ENCODE measurements around the gene EYA4. TPM values are rescaled to one million over a fixed set of nuclear protein-coding genes. Genes with fewer than 3 reads are reported as not detected.

EYA4 gene
- total RNA-seq, 3 donors from 2014 or later, result 0.33 to 4.2 (median 0.44) TPM

DNA sequence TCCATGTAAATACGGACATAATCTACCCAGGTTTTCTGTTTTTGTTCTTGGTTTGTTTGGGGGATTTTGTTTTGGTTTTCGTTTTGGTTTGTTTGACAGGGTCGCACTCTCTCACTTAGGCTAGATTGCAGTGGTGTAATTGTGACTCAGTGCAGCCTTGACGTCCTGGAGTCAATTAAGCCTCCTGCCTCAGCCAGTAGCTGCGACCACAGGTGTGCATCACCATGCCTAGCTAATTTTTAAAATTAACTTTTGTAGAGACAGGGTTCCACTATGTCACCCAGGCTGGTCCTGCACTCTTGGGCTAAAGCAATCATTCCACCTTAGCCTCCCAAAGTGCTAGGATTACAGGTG, 37.8 kb upstream of the EYA4 start:
- no peaks in the 10 kb centered on the region for H3K36me3 ChIP-seq
- no peak for DNase-seq (ENCODE audit: low spot score in 2 of 2)
- intact Hi-C loops (cut with DNase I; ENCODE audit: low total_unique reads), result no loop called here

DNA sequence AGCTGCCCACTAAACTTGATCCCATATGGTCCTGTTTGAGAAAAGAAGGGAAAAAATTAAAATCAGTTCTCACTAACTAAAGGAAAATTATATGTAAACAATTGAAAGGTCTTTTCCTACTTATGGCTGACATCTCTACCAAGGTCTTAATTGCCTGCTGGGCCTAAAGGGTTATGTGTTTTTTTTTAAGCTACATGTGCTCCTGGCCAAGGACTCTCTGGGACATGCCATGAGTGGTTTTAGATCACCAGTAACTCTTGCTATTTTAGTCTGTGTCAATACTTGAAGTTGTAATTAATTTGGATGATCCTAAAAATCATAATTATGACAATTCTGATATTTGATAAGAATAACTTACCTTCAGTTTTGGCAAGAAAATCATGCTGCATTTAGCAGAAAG, 35.9 kb upstream of the EYA4 start:
- H3K36me3 ChIP-seq, result no peaks in the 10 kb centered on the region
- peaks cover 0 to 6% of the 10 kb centered on the region in 2 donors for H3K9me3 ChIP-seq
- H3K4me1 ChIP-seq, result no peaks in the 10 kb centered on the region
- TF ChIP-seq POLR2AphosphoS5 (IDR thresholded peaks at IDR 0.05) (no peak), POLR2A (IDR thresholded peaks at IDR 0.05) (no peak)
- TF ChIP-seq, protein P1, sequence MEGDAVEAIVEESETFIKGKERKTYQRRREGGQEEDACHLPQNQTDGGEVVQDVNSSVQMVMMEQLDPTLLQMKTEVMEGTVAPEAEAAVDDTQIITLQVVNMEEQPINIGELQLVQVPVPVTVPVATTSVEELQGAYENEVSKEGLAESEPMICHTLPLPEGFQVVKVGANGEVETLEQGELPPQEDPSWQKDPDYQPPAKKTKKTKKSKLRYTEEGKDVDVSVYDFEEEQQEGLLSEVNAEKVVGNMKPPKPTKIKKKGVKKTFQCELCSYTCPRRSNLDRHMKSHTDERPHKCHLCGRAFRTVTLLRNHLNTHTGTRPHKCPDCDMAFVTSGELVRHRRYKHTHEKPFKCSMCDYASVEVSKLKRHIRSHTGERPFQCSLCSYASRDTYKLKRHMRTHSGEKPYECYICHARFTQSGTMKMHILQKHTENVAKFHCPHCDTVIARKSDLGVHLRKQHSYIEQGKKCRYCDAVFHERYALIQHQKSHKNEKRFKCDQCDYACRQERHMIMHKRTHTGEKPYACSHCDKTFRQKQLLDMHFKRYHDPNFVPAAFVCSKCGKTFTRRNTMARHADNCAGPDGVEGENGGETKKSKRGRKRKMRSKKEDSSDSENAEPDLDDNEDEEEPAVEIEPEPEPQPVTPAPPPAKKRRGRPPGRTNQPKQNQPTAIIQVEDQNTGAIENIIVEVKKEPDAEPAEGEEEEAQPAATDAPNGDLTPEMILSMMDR (IDR thresholded peaks at IDR 0.05), result no peak
- no peaks in the 10 kb centered on the region for H3K27me3 ChIP-seq
- DNase-seq (ENCODE audit: low spot score in 2 of 2), result no peak
- intact Hi-C loops (cut with DNase I; ENCODE audit: low total_unique reads), result no loop called here
- no peak overlapping the region for H3K27ac ChIP-seq
- no peak overlapping the region for H3K4me3 ChIP-seq

More for the DNA sequence above, 37.8 kb upstream of the EYA4 start:
- Histone ChIP-seq H3K4me1 (no peaks in the 10 kb centered on the region), H3K27ac (no peak overlapping the region), H3K4me3 (no peak overlapping the region), H3K27me3 (no peaks in the 10 kb centered on the region), H3K9me3 (no peaks in the 10 kb centered on the region)
- TF ChIP-seq POLR2AphosphoS5 (IDR thresholded peaks at IDR 0.05) (no peak), POLR2A (IDR thresholded peaks at IDR 0.05) (no peak)
- TF ChIP-seq, protein P1 (IDR thresholded peaks at IDR 0.05), result no peak

GRCh38 chr6:133206942-133207341, 34.2 kb upstream of the EYA4 start:
- DNase-seq (ENCODE audit: low spot score in 2 of 2), result no peak

GRCh38 chr6:133207754-133208153, 33.4 kb upstream of the EYA4 start:
- no peak overlapping the region for H3K27ac ChIP-seq
- no peaks in the 10 kb centered on the region for H3K36me3 ChIP-seq
- no peaks in the 10 kb centered on the region for H3K4me1 ChIP-seq
- H3K4me3 ChIP-seq, result no peak overlapping the region
- H3K27me3 ChIP-seq, result no peaks in the 10 kb centered on the region
- H3K9me3 ChIP-seq, result peaks cover 0 to 6% of the 10 kb centered on the region in 2 donors
- TF ChIP-seq POLR2A (IDR thresholded peaks at IDR 0.05) (no peak), POLR2AphosphoS5 (IDR thresholded peaks at IDR 0.05) (no peak)
- TF ChIP-seq, protein P1 (IDR thresholded peaks at IDR 0.05), result no peak
- intact Hi-C loops (cut with DNase I; ENCODE audit: low total_unique reads), result no loop called here
- no peak for DNase-seq (ENCODE audit: low spot score in 2 of 2)

More at GRCh38 chr6:133206942-133207341, 34.2 kb upstream of the EYA4 start:
- TF ChIP-seq POLR2AphosphoS5 (IDR thresholded peaks at IDR 0.05) (no peak), POLR2A (IDR thresholded peaks at IDR 0.05) (no peak)
- TF ChIP-seq, protein P1 (IDR thresholded peaks at IDR 0.05), result no peak
- Histone ChIP-seq H3K4me3 (no peak overlapping the region), H3K36me3 (no peaks in the 10 kb centered on the region), H3K4me1 (no peaks in the 10 kb centered on the region), H3K9me3 (peaks cover 0 to 6% of the 10 kb centered on the region in 2 donors), H3K27me3 (no peaks in the 10 kb centered on the region), H3K27ac (no peak overlapping the region)
- intact Hi-C loops (cut with DNase I; ENCODE audit: low total_unique reads), result no loop called here

- intact Hi-C loops (cut with DNase I; ENCODE audit: low total_unique reads), result no loop called here
- Histone ChIP-seq H3K27me3 (no peaks in the 10 kb centered on the region), H3K9me3 (peaks cover 0 to 6% of the 10 kb centered on the region in 2 donors), H3K4me1 (no peaks in the 10 kb centered on the region), H3K36me3 (no peaks in the 10 kb centered on the region), H3K27ac (no peak overlapping the region), H3K4me3 (no peak overlapping the region)
- TF ChIP-seq, protein P1 (IDR thresholded peaks at IDR 0.05), result no peak
- TF ChIP-seq POLR2A (IDR thresholded peaks at IDR 0.05) (no peak), POLR2AphosphoS5 (IDR thresholded peaks at IDR 0.05) (no peak)
- DNase-seq (ENCODE audit: low spot score in 2 of 2), result no peak
Observed at GRCh38 chr6:133208183-133208755, 32.9 kb upstream of the EYA4 start.

All from breast epithelium (tissue), 4 donors.